Keratinocyte (primary cell): ENCODE results near the gene RER1. TPM values are rescaled to one million over a fixed set of nuclear protein-coding genes. Genes with fewer than 3 reads are reported as not detected.

Experiments used
- DNase-seq: peaks from one replicate; pipeline ENCODE4 v3.0.0-alpha.2; 2011; ENCODE audit warnings: low read depth, missing footprints, low spot score
- FAIRE-seq: peaks from 2 replicates; lab custom pipeline; 2011; peaks lifted over from hg19 to GRCh38; lab: Jason Lieb, UNC
- H2AFZ ChIP-seq: 2 replicates; pipeline ENCODE4 v1.6.0; 2012; ENCODE audit warnings: low read length, control low read depth, inconsistent platforms; ENCODE audit not compliant: control insufficient read depth
- H3K27ac ChIP-seq: 2 replicates; pipeline ENCODE4 v1.5.1; 2011; ENCODE audit warnings: low read length; ENCODE audit not compliant: control insufficient read depth, insufficient read depth
- H3K27me3 ChIP-seq: 3 replicates; pipeline ENCODE4 v1.6.0; 2011; ENCODE audit warnings: low read length; ENCODE audit not compliant: control insufficient read depth, insufficient read depth; ENCODE audit errors: extremely low read depth
- H3K36me3 ChIP-seq, 2 experiments: 2 replicates in 1 of 2; 3 replicates in 1 of 2; pipeline ENCODE4 v1.5.1; 2011; ENCODE audit warnings: low read length in 2 of 2, mild to moderate bottlenecking in 1 of 2; ENCODE audit not compliant: control insufficient read depth in 2 of 2, insufficient read depth in 2 of 2; ENCODE audit errors: extremely low read depth in 1 of 2
- H3K4me1 ChIP-seq: 3 replicates; pipeline ENCODE4 v1.5.1; 2011; ENCODE audit warnings: low read length; ENCODE audit not compliant: control insufficient read depth, insufficient read depth; ENCODE audit errors: extremely low read depth
- H3K4me2 ChIP-seq: 3 replicates; pipeline ENCODE4 v1.6.0; 2011; ENCODE audit warnings: low read depth, low read length; ENCODE audit not compliant: control insufficient read depth, insufficient read depth; ENCODE audit errors: extremely low read depth
- H3K4me3 ChIP-seq, 3 experiments: fragments of 200-600 bp in 1 of 3; sonication (generic) in 1 of 3; 2 replicates in 2 of 3; 3 replicates in 1 of 3; pipeline ENCODE4 v1.5.1; 2011 to 2016; ENCODE audit warnings: low read length in 3 of 3, mild to moderate bottlenecking in 3 of 3, control low read depth in 2 of 3, inconsistent platforms in 1 of 3, low read depth in 1 of 3, mixed read lengths in 1 of 3, mixed run types in 1 of 3, moderate library complexity in 1 of 3; ENCODE audit not compliant: control insufficient read depth in 2 of 3, insufficient read depth in 2 of 3; ENCODE audit errors: extremely low read depth in 1 of 3
- H3K79me2 ChIP-seq: 2 replicates; pipeline ENCODE4 v1.6.0; 2012; ENCODE audit warnings: low read length; ENCODE audit not compliant: control insufficient read depth, insufficient read depth
- H3K9ac ChIP-seq: 3 replicates; pipeline ENCODE4 v1.6.0; 2011; ENCODE audit warnings: low read length; ENCODE audit not compliant: control insufficient read depth, insufficient read depth; ENCODE audit errors: extremely low read depth
- H3K9me1 ChIP-seq: 3 replicates; pipeline ENCODE4 v1.6.0; 2011; ENCODE audit warnings: low read length; ENCODE audit not compliant: control insufficient read depth, insufficient read depth; ENCODE audit errors: extremely low read depth
- H3K9me3 ChIP-seq: 2 replicates; pipeline ENCODE4 v1.5.1; 2012; ENCODE audit warnings: low read depth, low read length; ENCODE audit not compliant: control insufficient read depth
- H4K20me1 ChIP-seq: 3 replicates; pipeline ENCODE4 v1.6.0; 2011; ENCODE audit warnings: low read length; ENCODE audit not compliant: control insufficient read depth, insufficient read depth; ENCODE audit errors: extremely low read depth
- EZH2 ChIP-seq: IDR thresholded peaks from one replicate; pipeline ENCODE4 v1.6.1; 2012; ENCODE audit warnings: inconsistent platforms, mild to moderate bottlenecking, low read length, moderate library complexity
- dilution Hi-C: fragments of 300-500 bp; cut with MboI; formaldehyde crosslinking; loops from one replicate; pipeline ENCODE4 v1.7.0; 2020; ENCODE audit warnings: low sequenced_read_pairs; ENCODE audit not compliant: extremely low pct_ligation_motif_present
- polyA plus RNA-seq, 5 experiments: library from polyadenylated mRNA; depleted of rRNA in 3 of 5; stranded (reverse) in 3 of 5; stranded (forward) in 1 of 5; unstranded in 1 of 5; fragments of >200 nt; gene quantifications; 1 replicate in 1 of 5; 2 replicates in 3 of 5; 3 replicates in 1 of 5; pipeline versions ENCODE4 v1.2.1 to v1.2.3, GENCODE V29; 2011 to 2012; ENCODE audit warnings: missing spikeins in 2 of 5, low read depth in 1 of 5, low replicate concordance in 1 of 5
- TF ChIP-seq, protein P1 (sequence below), 3 experiments: IDR thresholded peaks in 1 of 3; conservative IDR thresholded peaks in 1 of 3; optimal IDR thresholded peaks in 1 of 3; 2 replicates in 2 of 3; 3 replicates in 1 of 3; pipeline versions ENCODE3 to v1.5.1; 2011; ENCODE audit warnings: low read length in 3 of 3, mild to moderate bottlenecking in 3 of 3, moderate library complexity in 2 of 3, control low read depth in 1 of 3, inconsistent platforms in 1 of 3; ENCODE audit not compliant: insufficient read depth in 2 of 3; ENCODE audit errors: extremely low read depth in 1 of 3

Gene RER1
- polyA plus RNA-seq, 1 donor (not counting 4 experiments of a cell fraction or from before 2014, with no cell fraction given): 297 TPM

DNA sequence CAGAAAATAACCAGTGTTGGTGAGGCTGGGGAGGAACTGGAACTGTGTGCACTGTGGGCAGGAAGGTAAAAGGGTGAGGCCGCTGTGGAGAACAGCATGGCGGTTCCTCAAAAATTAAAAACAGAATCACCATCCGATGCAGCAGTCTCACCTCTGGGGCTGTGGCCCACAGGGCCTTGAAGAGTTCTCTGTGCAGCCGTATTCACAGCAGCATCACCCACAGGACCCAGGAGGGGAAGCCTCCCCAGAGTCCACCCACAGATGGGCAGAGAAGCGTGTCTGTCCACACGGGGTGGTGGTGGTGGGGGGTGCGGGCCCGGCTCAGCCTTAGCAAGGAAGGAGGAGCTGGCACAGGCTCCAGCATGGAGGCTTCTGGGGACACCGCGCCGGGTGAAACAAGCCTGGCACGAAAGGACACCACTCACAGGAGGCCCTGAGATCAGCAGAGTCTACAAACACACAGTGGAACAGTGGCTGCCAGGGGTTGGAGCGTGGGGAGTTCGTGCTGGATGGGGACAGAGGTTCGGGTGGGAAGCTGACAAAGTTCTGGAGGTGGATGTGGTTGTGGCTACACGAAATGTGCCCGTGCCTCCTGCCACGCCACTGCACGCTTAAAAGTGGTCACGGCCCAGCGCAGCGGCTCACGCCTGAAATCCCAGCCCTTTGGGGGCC lies 11.8 kb upstream of the RER1 start:
- Histone ChIP-seq H3K9me1 (no peaks in the 10 kb centered on the region), H3K36me3 (no peaks in the 10 kb centered on the region), H2AFZ (no peak overlapping the region), H4K20me1 (no peaks in the 10 kb centered on the region), H3K4me1 (no peaks in the 10 kb centered on the region), H3K9ac (no peak overlapping the region), H3K79me2 (no peaks in the 10 kb centered on the region), H3K4me2 (no peak overlapping the region), H3K27ac (no peak overlapping the region), H3K9me3 (no peaks in the 10 kb centered on the region), H3K4me3 (no peak overlapping the region), H3K27me3 (peaks cover 25% of the 10 kb centered on the region)
- DNase-seq: no peak
- no peak for FAIRE-seq
- dilution Hi-C loops: no loop called here
- TF ChIP-seq, protein P1, sequence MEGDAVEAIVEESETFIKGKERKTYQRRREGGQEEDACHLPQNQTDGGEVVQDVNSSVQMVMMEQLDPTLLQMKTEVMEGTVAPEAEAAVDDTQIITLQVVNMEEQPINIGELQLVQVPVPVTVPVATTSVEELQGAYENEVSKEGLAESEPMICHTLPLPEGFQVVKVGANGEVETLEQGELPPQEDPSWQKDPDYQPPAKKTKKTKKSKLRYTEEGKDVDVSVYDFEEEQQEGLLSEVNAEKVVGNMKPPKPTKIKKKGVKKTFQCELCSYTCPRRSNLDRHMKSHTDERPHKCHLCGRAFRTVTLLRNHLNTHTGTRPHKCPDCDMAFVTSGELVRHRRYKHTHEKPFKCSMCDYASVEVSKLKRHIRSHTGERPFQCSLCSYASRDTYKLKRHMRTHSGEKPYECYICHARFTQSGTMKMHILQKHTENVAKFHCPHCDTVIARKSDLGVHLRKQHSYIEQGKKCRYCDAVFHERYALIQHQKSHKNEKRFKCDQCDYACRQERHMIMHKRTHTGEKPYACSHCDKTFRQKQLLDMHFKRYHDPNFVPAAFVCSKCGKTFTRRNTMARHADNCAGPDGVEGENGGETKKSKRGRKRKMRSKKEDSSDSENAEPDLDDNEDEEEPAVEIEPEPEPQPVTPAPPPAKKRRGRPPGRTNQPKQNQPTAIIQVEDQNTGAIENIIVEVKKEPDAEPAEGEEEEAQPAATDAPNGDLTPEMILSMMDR (optimal IDR thresholded peaks at IDR 0.05 in 1 of 3, IDR thresholded peaks at IDR 0.05 in 1 of 3, conservative IDR thresholded peaks at IDR 0.05 in 1 of 3; ENCODE audit: extremely low read depth in 1 of 3, insufficient read depth in 2 of 3, low read length in 3 of 3): no peak
- no peak for TF ChIP-seq EZH2

DNA sequence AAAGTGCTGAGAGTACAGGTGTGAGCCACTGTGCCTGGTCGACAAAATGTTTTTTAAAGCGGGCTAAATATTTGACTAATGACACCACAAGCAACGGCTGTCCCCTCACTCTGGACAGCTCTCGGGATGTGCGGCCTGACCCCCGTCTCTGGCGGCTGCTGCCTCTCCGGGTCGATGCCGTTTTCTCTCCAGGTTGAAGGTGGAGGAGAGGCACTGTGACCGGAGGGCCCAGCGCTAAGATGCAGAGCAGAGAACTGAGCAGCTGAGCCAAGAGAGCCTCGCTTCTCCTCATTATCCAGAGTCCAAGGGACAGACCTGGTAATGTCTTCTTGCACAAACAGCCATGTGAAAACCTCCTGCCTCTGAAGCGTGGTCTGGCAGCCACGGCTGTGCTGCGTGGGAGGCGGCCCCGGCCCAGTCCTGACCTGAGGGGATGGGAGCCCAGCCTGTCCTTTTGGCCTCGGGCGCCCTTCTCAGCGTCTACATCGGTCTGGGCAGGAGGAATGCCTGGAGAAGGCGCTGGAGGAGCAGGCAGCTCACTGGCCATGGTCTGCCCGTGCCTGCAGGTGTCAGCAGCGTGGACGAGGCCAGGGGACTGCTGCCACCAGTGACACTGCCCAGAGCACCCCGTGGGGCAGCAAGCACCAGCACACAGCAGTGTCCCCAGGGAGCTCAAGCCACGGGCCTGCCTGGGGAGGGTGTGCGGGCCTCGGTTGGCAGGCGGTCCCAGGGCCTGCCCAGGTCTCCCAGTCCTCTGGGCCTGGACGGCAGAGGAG lies 10.6 kb upstream of the RER1 start:
- H3K9ac ChIP-seq: no peak overlapping the region
- DNase-seq (no peak), FAIRE-seq (no peak)
- no peaks in the 10 kb centered on the region for H4K20me1 ChIP-seq
- no peak overlapping the region for H2AFZ ChIP-seq
- H3K4me1 ChIP-seq: no peaks in the 10 kb centered on the region
- peaks cover 21% of the 10 kb centered on the region for H3K27me3 ChIP-seq
- H3K4me3 ChIP-seq: no peak overlapping the region
- no peaks in the 10 kb centered on the region for H3K9me1 ChIP-seq
- TF ChIP-seq, protein P1 (optimal IDR thresholded peaks at IDR 0.05 in 1 of 3, IDR thresholded peaks at IDR 0.05 in 1 of 3, conservative IDR thresholded peaks at IDR 0.05 in 1 of 3; ENCODE audit: extremely low read depth in 1 of 3, insufficient read depth in 2 of 3, low read length in 3 of 3): no peak
- TF ChIP-seq EZH2: no peak
- no peaks in the 10 kb centered on the region for H3K79me2 ChIP-seq
- dilution Hi-C loops: no loop called here
- no peaks in the 10 kb centered on the region for H3K9me3 ChIP-seq
- no peak overlapping the region for H3K4me2 ChIP-seq
- H3K36me3 ChIP-seq: no peaks in the 10 kb centered on the region
- no peak overlapping the region for H3K27ac ChIP-seq
